T-helper 17 cell (primary cell): ENCODE data around the gene RLN1. TPM values are rescaled to one million over a fixed set of nuclear protein-coding genes. Genes with fewer than 3 reads are reported as not detected.
"Not testable (repeated sequence)": the region's sequence is repeated elsewhere in the genome, so short reads cannot be mapped to it uniquely, and the experiment has no call there.

Experiments
- ATAC-seq: fragments of 150-1000 bp; cut with Tn5 transposase; 2 replicates; pipeline ENCODE4 v1.10.0; 2021; ENCODE audit warnings: mild to moderate bottlenecking, moderate library complexity
- DNase-seq, 3 donors: peaks; one replicate each; pipeline versions ENCODE4 v3.0.0 to v3.0.0-alpha.2; 2020 to 2021
- H3K9me3 ChIP-seq: one replicate; pipeline ENCODE4 v1.7.0; 2013; ENCODE audit warnings: low read length, mild to moderate bottlenecking; ENCODE audit not compliant: control insufficient read depth, poor library complexity, severe bottlenecking
- H3K27ac Mint-ChIP-seq: one replicate; pipeline ENCODE4 v1.8.0; 2022; ENCODE audit warnings: mild to moderate bottlenecking, moderate library complexity, mixed read lengths
- H3K27me3 Mint-ChIP-seq: one replicate; pipeline ENCODE4 v1.8.0; 2022; ENCODE audit warnings: mixed read lengths
- H3K36me3 Mint-ChIP-seq: one replicate; pipeline ENCODE4 v1.8.0; 2022; ENCODE audit warnings: low read depth, mixed read lengths
- H3K4me1 Mint-ChIP-seq: one replicate; pipeline ENCODE4 v1.8.0; 2022; ENCODE audit warnings: mild to moderate bottlenecking, mixed read lengths
- H3K4me3 Mint-ChIP-seq: one replicate; pipeline ENCODE4 v1.8.0; 2022; ENCODE audit warnings: mild to moderate bottlenecking, moderate library complexity, mixed read lengths
- total RNA-seq, 4 donors: library from RNA in 2 of 4; stranded (reverse) in 2 of 4; gene quantifications; one replicate each; pipeline ENCODE4 v1.2.3 and lab custom pipeline; 2022 to 2026

The RLN1 gene
- total RNA-seq, 2 donors from 2014 or later: 0.37 to 1.8 TPM

DNA sequence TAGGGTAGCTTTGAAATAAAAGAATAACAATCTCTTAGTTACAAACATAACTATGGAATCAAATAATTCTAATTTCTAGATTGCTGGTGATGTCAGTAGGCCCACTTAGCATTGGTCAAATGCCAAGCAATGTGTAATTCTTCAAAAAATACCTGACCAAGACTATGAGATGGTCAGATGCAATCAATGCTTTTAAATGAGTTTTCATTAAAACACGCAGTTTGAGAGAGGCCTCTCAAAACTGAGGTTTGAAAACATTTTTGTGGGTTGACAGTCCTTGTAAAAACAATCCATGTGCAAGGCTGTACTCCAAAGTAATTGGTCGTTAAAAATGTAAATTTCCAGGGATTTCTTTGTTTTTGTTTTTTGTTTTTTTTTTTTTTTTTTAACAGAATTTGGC, 33.9 kb downstream of the RLN1 start:
- no peak overlapping the region for H3K27ac Mint-ChIP-seq
- ATAC-seq (no peak), DNase-seq (no peak)
- peaks cover 3% of the 10 kb centered on the region for H3K36me3 Mint-ChIP-seq
- no peaks in the 10 kb centered on the region for H3K9me3 ChIP-seq
- H3K4me1 Mint-ChIP-seq: peaks cover 27% of the 10 kb centered on the region
- H3K27me3 Mint-ChIP-seq: no peaks in the 10 kb centered on the region
- no peak overlapping the region for H3K4me3 Mint-ChIP-seq

DNA sequence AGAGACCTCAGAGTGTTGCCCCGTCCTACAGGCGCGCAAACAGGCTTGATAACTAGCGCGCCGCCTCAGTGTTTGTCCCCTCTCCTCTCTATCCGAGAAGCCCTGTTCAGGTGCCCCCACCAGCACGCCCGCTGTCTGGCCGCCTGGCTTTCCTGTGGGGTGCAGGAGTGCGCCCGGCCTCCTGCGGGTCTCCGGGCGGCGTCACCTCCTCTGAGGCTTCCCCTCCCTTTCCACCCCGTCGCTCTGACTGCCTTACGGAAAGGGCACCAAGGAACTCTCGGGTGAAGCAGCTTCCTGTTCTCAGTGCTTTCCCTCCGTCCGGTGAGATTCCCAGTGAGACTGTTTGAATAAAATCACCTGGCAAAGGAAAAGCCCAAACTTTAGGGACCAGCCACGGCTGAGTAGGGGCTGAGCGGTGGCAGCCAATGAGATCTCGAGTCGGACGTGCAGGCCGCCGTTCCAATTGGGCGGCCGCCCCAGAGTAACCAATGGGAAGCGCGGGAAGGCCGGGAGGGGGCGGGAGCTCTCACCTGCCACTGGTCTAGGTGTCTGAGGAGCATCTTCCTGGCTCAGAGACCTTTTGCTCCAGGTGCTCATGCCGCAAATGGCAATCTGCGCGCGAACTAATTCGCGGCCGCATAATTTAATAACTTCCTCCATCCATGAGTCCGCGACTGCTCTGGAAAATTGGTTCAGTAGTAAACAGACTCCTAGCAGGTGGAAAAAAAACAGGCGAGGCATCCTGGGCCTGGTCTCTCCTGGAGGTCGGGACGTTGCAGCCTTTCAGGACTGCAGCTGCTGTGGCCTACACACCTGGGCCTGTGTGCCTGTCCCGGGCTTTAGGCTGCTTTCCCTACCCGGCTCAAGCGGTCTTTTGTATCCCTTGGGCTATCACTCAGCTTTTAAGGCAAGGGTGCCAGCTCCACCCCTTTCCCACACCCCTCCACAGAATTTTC, 35.6 kb downstream of the RLN1 start, which contains the start of gene RLN2:
Gene RLN2, minus strand, starts transcription at position 877 of the 956 bp plus-strand sequence. Its CDS starts 136 bp downstream, at position 741.
- Mint-ChIP-seq H3K27ac (peak within 1 kb of the TSS; percentile 92), H3K4me1 (peaks cover 25% of the 10 kb centered on the region), H3K4me3 (peak within 1 kb of the TSS; percentile 80)
- not testable (repeated sequence) for DNase-seq, H3K27me3 Mint-ChIP-seq, H3K9me3 ChIP-seq, H3K36me3 Mint-ChIP-seq
- ATAC-seq: peak; percentile 99

DNA sequence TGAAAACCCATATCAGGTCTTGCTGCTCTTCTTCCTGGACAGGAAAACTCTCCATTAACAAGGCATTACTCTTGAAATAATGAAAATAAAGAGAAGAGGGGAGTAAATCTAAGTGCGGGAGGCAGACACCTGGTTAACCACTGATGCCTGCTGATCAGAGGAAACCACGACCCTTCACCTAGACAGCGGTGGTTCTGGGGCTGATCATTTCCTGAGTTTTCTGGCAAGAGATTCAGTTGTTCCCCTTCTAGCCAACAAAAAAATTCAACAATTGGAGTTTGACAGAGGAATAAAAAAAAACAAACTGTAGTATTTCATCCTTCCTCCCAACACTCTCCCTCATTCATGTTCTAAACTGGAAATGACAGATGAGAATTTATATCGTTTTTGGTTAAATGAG, 38.1 kb downstream of the RLN1 start:
- peaks cover 13% of the 10 kb centered on the region for H3K4me1 Mint-ChIP-seq
- H3K36me3 Mint-ChIP-seq: no peaks in the 10 kb centered on the region
- peak overlapping the region; percentile 29 for H3K27ac Mint-ChIP-seq
- H3K4me3 Mint-ChIP-seq: no peak overlapping the region
- ATAC-seq (peak; percentile 17), DNase-seq (no peak)
- no peaks in the 10 kb centered on the region for H3K9me3 ChIP-seq
- H3K27me3 Mint-ChIP-seq: no peaks in the 10 kb centered on the region

- ATAC-seq (no peak), DNase-seq (no peak)
- H3K27me3 Mint-ChIP-seq: no peaks in the 10 kb centered on the region
- no peaks in the 10 kb centered on the region for H3K9me3 ChIP-seq
- no peak overlapping the region for H3K4me3 Mint-ChIP-seq
- H3K27ac Mint-ChIP-seq: no peak overlapping the region
- no peaks in the 10 kb centered on the region for H3K4me1 Mint-ChIP-seq
- peaks cover 2% of the 10 kb centered on the region for H3K36me3 Mint-ChIP-seq
Measured at GRCh38 chr9:5292141-5292540, 47.5 kb downstream of the RLN1 start.

GRCh38 chr9:5288591-5288990, 51.1 kb downstream of the RLN1 start:
- H3K36me3 Mint-ChIP-seq: no peaks in the 10 kb centered on the region
- H3K4me1 Mint-ChIP-seq: peaks cover 2% of the 10 kb centered on the region
- no peak overlapping the region for H3K4me3 Mint-ChIP-seq
- H3K27ac Mint-ChIP-seq: no peak overlapping the region
- H3K27me3 Mint-ChIP-seq: no peaks in the 10 kb centered on the region
- no peak for DNase-seq
- no peak for ATAC-seq
- H3K9me3 ChIP-seq: no peaks in the 10 kb centered on the region

- Mint-ChIP-seq H3K27me3 (no peaks in the 10 kb centered on the region), H3K27ac (no peak overlapping the region), H3K4me1 (peaks cover 2% of the 10 kb centered on the region), H3K4me3 (no peak overlapping the region), H3K36me3 (no peaks in the 10 kb centered on the region)
- DNase-seq (no peak), ATAC-seq (no peak)
- H3K9me3 ChIP-seq: no peaks in the 10 kb centered on the region
Measured at GRCh38 chr9:5286262-5286661, 53.4 kb downstream of the RLN1 start.

Other genes starting within 250 kb of the RLN1 start
- not detected for gene INSL6, start 154.2 kb downstream of the RLN1 start, total RNA-seq
- gene INSL4, start 108.5 kb downstream of the RLN1 start, total RNA-seq: under 1 TPM in 1 of 2 donors, not detected in 1; 0.16 TPM
- 1 to 10 TPM; 1.3 to 1.8 TPM for gene RLN2, start 35.2 kb downstream of the RLN1 start, total RNA-seq
- gene PLGRKT, start 98.0 kb upstream of the RLN1 start, total RNA-seq: 10 to 100 TPM; 17.4 to 23.5 TPM
- 1 to 10 TPM; 4.7 to 6.7 TPM for gene CD274, start 110.7 kb upstream of the RLN1 start, total RNA-seq
- gene PDCD1LG2, start 170.7 kb upstream of the RLN1 start, total RNA-seq: 1 to 10 TPM in 1 of 2 donors, under 1 TPM in 1; 0.50 to 1.1 TPM